ENCODE results near the gene CD209. TPM values are rescaled to one million over a fixed set of nuclear protein-coding genes. Genes with fewer than 3 reads are reported as not detected.

Gene CD209
- total RNA-seq, 1 donor from 2014 or later, result 0.11 TPM

DNA sequence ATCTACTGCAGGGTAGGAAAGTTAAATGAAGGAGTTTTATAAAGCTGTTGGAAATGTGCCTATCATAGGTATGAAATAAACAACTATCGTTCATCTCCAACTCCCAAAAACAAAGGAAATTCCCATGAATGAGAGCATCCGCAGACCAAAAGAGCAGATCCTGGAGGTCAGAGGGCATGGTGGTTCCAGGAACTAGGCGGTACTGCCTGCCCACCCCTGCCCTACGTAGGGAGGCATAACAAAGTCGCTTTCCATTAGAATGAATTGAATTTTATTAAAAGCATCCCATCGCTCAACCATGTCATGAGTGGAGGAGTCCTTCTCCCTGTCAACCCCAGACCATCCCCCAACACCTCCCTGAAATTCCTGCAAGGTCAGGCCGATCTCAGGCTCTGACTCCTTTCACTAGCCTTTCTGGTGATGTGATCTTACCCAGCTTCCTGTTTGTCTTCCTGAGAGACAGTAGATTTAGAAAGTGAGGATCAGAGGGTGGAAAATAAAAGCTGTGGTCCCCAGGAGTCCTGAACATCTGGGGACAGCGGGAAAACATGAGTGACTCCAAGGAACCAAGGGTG is 15.5 kb upstream of the CD209 start, which contains the start of gene CLEC4M:
Gene CLEC4M (plus strand): TSS at position 525 of the 575 bp plus-strand sequence. CDS start 24 bp downstream, at position 549.
- H3K36me3 Mint-ChIP-seq (ENCODE audit: low read depth), result peaks cover 4% of the 10 kb centered on the region
- peaks cover 5% of the 10 kb centered on the region for H3K9me3 Mint-ChIP-seq
- H3K4me3 Mint-ChIP-seq, result peak within 1 kb of the TSS; percentile 20
- ChIA-PET POLR2A (interaction anchor here (1.3 kb wide), 1 partner anchor 11 kb away, joined by 4 read pairs; no protein-coding TSS in a partner anchor), CTCF (interaction anchor here (0.6 kb wide), 1 partner anchor 891 kb away, joined by 3 read pairs; no protein-coding TSS in a partner anchor)
- peaks cover 8% of the 10 kb centered on the region for H3K27me3 Mint-ChIP-seq
- peak within 1 kb of the TSS; percentile 69 for H3K27ac Mint-ChIP-seq
- TF ChIP-seq, protein P1, sequence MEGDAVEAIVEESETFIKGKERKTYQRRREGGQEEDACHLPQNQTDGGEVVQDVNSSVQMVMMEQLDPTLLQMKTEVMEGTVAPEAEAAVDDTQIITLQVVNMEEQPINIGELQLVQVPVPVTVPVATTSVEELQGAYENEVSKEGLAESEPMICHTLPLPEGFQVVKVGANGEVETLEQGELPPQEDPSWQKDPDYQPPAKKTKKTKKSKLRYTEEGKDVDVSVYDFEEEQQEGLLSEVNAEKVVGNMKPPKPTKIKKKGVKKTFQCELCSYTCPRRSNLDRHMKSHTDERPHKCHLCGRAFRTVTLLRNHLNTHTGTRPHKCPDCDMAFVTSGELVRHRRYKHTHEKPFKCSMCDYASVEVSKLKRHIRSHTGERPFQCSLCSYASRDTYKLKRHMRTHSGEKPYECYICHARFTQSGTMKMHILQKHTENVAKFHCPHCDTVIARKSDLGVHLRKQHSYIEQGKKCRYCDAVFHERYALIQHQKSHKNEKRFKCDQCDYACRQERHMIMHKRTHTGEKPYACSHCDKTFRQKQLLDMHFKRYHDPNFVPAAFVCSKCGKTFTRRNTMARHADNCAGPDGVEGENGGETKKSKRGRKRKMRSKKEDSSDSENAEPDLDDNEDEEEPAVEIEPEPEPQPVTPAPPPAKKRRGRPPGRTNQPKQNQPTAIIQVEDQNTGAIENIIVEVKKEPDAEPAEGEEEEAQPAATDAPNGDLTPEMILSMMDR (IDR thresholded peaks at IDR 0.05), result no peak
- peaks cover 19% of the 10 kb centered on the region for H3K4me1 Mint-ChIP-seq
- ATAC-seq (ENCODE audit: low read depth) (no peak), DNase-seq (no peak)
- intact Hi-C loops (cut with micrococcal nuclease), result no loop called here

DNA sequence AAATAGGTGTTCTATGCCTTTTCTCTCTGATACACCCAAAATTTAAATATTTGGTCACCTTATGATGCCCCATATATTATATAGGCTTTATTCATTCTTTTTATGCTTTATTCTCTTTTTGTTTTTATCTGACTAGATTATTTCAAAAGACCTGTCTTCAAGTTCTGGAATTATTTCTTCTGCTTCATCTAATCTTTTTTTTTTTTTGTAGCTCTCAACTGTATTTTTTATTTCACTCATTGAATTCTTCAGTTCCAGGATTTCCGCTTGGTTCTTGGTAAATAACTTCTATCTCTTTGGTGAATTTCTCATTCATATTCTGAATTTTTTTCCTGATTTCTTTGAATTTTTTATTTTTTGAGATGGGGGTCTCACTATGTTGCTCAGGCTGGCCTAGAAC is 11.8 kb upstream of the CD209 start:
- H3K27me3 Mint-ChIP-seq, result peaks cover 8% of the 10 kb centered on the region
- no peak overlapping the region for H3K4me3 Mint-ChIP-seq
- H3K4me1 Mint-ChIP-seq, result peaks cover 16% of the 10 kb centered on the region
- peaks cover 11% of the 10 kb centered on the region for H3K36me3 Mint-ChIP-seq (ENCODE audit: low read depth)
- ChIA-PET POLR2A (interaction anchor here (0.6 kb wide), 2 partner anchors 10 to 49 kb away, joined by 3 to 4 read pairs; no protein-coding TSS in a partner anchor), CTCF (no interaction called here)
- ATAC-seq (ENCODE audit: low read depth) (no peak), DNase-seq (no peak)
- intact Hi-C loops (cut with micrococcal nuclease), result no loop called here
- no peak overlapping the region for H3K27ac Mint-ChIP-seq
- TF ChIP-seq, protein P1 (IDR thresholded peaks at IDR 0.05), result no peak
- peaks cover 25% of the 10 kb centered on the region for H3K9me3 Mint-ChIP-seq

DNA sequence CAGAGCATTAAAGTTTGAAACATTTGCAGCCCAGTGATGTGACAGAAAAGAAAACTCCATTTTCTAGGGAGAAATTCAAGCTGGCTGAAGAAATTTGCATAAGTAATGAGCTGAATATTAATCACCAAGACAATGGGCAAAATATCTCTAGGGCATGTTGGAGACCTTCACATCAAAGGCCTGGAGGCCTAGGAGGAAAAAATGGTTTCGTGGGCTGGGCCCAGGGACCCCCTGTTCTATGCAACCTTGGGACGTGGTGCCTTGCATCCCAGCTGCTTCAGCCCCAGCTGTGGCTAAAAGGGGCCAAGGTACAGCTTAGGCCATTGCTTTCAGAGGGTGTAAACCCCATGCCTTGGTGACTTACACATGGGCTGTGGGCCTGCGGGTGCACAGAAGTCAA is 10.0 kb upstream of the CD209 start:
- no peak overlapping the region for H3K27ac Mint-ChIP-seq

DNA sequence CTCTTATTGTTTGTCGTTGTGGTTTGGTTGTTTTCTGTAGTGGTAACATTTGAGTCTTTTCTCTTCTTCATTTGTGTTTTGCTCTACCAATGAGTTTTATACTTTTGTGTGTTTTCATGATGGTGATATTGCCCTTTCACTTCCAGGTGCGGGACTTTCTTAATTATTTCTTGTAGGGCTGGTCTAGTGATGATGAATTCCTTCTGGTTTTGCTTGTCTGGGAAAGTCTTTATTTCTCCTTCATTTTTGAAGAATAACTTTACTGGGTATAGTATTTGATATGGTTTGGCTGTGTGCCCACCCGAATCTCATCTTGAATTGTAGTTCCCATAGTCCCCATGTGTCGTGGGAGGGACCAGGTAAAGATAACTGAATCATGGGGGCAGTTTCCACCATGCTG is 8.9 kb upstream of the CD209 start:
- no peak for ATAC-seq (ENCODE audit: low read depth)
- H3K4me3 Mint-ChIP-seq, result no peak overlapping the region
- H3K36me3 Mint-ChIP-seq (ENCODE audit: low read depth), result peaks cover 11% of the 10 kb centered on the region
- peaks cover 22% of the 10 kb centered on the region for H3K4me1 Mint-ChIP-seq
- H3K27me3 Mint-ChIP-seq, result no peaks in the 10 kb centered on the region
- no peak overlapping the region for H3K27ac Mint-ChIP-seq
- DNase-seq, result no peak
- POLR2A ChIA-PET, result no interaction called here
- CTCF ChIA-PET, result no interaction called here
- H3K9me3 Mint-ChIP-seq, result peaks cover 32% of the 10 kb centered on the region
- TF ChIP-seq, protein P1 (IDR thresholded peaks at IDR 0.05), result no peak
- intact Hi-C loops (cut with micrococcal nuclease), result no loop called here

More for the DNA sequence above, 10.0 kb upstream of the CD209 start:
- Mint-ChIP-seq H3K4me3 (no peak overlapping the region), H3K27me3 (peaks cover 3% of the 10 kb centered on the region), H3K36me3 (ENCODE audit: low read depth) (peaks cover 11% of the 10 kb centered on the region), H3K9me3 (peaks cover 31% of the 10 kb centered on the region), H3K4me1 (peaks cover 12% of the 10 kb centered on the region)
- intact Hi-C loops (cut with micrococcal nuclease), result no loop called here
- TF ChIP-seq, protein P1 (IDR thresholded peaks at IDR 0.05), result no peak
- CTCF ChIA-PET, result no interaction called here
- no peak for ATAC-seq (ENCODE audit: low read depth)
- DNase-seq, result no peak
- POLR2A ChIA-PET, result interaction anchor here (0.6 kb wide), 1 partner anchor 13 kb away, joined by 3 read pairs; no protein-coding TSS in a partner anchor

DNA sequence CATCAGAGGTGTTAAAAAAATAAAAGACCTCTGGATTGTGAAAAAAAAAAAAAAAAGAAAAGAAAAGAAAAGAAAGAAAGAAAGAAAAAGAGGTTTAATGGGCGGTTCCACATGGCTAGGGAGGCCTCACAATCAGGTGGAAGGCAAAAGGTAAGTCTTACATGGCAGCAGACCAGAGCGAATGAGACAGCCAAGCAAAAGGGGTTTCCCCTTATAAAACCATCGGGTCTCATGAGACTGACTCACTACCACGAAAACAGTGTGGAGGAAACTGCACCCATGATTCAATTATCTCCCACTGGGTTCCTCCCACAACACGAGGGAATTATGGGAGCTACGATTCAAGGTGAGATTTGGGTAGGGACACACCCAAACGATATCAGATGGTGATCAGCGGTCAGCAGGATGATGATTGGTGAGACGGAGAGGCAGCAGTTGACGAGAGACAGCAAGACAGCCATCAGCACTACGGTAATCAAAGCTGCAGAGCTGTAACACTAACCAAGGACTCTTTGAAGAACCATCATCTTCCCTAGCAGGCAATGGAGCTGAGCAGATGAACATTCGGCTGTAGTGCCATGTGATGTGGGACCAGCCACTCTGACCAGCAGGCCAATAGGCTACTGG is 3.9 kb upstream of the CD209 start:
- Mint-ChIP-seq H3K4me3 (peak overlapping the region; percentile 52), H3K4me1 (peaks cover 54% of the 10 kb centered on the region), H3K27me3 (no peaks in the 10 kb centered on the region), H3K36me3 (ENCODE audit: low read depth) (peaks cover 2% of the 10 kb centered on the region), H3K27ac (peak overlapping the region; percentile 73), H3K9me3 (peaks cover 23% of the 10 kb centered on the region)
- peak; percentile 94 for ATAC-seq (ENCODE audit: low read depth)
- intact Hi-C loops (cut with micrococcal nuclease), result loop anchor here (1.0 to 5.0 kb wide), 6 partner anchors 8 to 649 kb away; partner anchors contain the start of gene FCER2
- peak; percentile 47 for DNase-seq
- TF ChIP-seq, protein P1 (IDR thresholded peaks at IDR 0.05), result no peak
- ChIA-PET CTCF (interaction anchor here (1.1 to 2.0 kb wide), 4 partner anchors 49 to 71 kb away, joined by 4 to 8 read pairs (median 4); partner anchors contain the start of gene TRAPPC5), POLR2A (interaction anchor here (0.6 to 2.0 kb wide), 19 partner anchors 8 to 573 kb away, joined by 3 to 16 read pairs (median 5); partner anchors contain the start of genes CLEC4G, CLEC4M, FCER2 and TRAPPC5)
